NCI-H748 (cell line): ENCODE measurements around the gene GRB10.
A peak's percentile ranks its signal among the peaks of the same experiment; 100 is the strongest.
"Not testable (repeated sequence)": the region's sequence is repeated elsewhere in the genome, so short reads cannot be mapped to it uniquely, and the experiment has no call there.

Experiments
- DNase-seq: peaks from one replicate; lab custom pipeline; 2025; ENCODE audit not compliant: unreplicated experiment; lab: John Stamatoyannopoulos, UW

GRB10 gene

GRCh38 chr7:50558294-50559053 lies 224.2 kb downstream of the GRB10 start:
- DNase-seq = peak; percentile 99

DNA sequence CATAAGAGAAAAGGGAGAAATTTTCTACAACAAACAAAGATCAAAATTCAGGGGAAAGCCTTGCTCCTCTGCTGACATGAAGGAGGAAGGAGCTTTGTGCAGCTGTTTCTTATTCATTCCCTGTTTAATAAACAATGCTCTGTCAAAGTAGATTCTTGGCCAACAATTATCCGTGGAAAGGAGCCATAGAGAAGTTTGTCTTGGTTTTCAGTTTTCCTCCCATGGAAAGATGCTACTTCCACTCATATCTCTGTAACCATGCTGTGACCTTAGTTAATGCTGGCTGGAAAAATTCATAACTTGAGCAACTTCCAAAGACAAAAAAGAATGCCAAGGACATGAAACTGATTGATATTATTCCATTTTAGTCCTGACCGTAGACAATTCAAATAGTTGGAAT lies 225.6 kb downstream of the GRB10 start:
- no peak for DNase-seq

GRCh38 chr7:50556247-50556991 lies 226.3 kb downstream of the GRB10 start:
- DNase-seq = peak; percentile 35

DNA sequence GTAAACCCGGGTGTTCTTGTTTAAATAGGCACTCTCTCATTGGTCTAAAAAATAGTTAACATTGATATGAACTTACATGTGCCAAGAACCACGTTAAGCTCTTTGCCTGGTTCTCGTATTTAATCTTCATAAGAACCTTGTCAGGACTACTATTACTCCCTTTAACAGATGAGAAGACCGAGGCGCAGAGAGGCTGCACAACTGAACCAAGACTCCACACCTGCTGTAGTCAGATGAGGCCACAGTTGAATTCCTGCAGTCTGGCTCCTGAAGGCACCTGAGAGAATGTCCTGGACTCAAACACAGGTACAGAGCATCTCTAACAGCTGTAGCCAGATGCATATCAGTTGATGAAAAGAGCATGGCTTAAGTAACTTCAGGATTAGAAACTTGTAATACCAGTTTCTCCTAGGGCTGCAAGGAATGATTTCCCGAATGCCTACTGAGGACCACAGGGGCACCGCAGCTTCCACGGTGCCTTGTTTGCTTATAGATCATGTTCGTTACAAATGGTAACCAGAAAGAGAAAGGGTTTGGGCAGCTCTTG lies 227.0 kb downstream of the GRB10 start:
- DNase-seq = peak; percentile 65

GRCh38 chr7:50554431-50555322 lies 228.0 kb downstream of the GRB10 start:
- no peak for DNase-seq

DNA sequence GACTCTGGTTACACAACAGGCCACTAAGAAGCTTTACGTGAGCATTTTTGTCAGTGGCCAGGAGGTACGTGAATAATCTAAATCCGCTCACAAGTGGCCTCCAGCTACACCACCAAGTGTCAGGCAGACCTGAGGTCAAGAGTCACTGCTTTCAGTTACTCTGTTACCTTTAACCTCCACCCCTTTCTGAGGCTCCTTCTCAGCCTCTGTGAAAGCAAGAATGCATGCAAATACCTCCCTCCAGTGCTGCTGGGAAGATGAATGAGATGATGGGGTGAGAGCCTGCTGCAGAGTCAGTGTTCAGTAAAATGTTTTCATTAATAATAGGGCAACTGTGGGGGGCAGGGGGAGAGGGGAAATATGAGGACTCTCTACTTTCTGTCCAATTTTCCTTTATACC lies 228.7 kb downstream of the GRB10 start:
- no peak for DNase-seq

GRCh38 chr7:50552921-50553320 lies 229.8 kb downstream of the GRB10 start:
- no peak for DNase-seq

GRCh38 chr7:50552139-50552538 lies 230.6 kb downstream of the GRB10 start:
- DNase-seq = peak; percentile 99

DNA sequence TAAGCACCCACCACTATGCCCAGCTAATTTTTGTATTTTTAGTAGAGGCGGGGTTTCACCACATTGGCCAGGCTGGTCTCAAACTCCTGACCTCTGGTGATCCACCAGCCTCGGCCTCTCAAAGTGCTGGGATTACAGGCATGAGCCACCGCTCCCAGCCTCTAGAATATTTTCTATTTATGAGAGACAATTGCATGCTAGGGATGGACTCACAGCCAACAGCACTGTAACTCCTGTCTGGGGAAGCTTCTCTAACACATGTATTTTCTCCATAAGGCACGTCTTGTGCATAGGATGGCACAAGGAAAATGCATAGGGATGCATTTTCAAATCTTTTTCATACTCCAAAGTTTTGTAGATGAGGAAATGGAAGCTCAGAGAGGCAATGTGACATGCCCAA lies 237.1 kb downstream of the GRB10 start:
- DNase-seq = not testable (repeated sequence)

DNA sequence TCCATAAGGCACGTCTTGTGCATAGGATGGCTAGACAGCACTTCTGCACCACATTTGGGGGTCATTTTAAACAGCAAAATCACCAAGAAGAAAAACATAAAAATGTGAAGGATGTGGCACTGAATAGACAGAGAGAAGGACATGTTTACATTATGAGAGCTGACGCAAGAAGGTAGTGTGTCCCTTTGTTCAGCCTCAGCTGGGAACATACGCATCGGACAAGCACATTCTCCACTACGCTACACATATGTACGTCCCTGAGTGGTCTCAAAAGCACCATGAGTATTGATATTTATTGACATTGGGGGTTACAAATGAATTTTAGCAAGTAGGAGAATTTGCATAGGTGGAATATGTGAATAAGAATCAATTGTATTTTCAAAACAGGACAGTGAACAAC lies 237.7 kb downstream of the GRB10 start:
- DNase-seq = peak; percentile 68

DNA sequence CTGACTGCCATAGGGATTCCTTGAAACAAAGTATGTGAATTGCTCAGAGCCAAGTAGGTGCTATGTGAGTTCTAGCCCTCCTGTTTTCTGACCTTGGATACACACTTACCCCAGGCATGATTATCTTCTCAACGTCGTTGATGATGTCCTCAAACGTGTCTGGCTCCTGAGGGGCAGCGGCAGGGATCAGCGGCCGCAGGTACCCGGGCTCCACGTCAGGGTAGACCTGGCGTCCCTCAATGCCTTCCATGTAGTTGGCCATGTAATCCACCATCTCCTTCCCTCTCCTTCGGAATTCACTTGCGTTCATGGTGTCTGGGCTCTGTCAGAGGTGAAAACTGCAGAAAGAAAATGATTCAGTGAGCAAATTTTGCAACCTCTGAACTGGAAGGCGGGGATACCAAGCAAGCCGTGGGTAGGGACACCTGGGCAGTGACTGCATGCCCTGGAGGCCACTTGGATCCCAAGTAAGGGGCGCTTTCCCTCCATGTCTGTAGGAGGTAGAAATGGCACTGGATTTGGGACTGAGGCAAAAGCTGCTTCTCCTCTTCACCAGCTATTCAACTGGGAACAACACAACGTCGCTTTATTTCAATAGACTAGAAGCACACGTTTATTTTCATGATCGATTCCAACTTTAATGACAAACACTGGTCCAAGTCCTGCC lies 238.8 kb downstream of the GRB10 start:
- DNase-seq = no peak

- DNase-seq = no peak
Observed at GRCh38 chr7:50542132-50542531, 240.6 kb downstream of the GRB10 start.

GRCh38 chr7:50540785-50541579 lies 241.7 kb downstream of the GRB10 start:
- DNase-seq = no peak
